ENCODE measurements around the gene PHLDB1.
"Not testable (repeated sequence)": the region's sequence is repeated elsewhere in the genome, so short reads cannot be mapped to it uniquely, and the experiment has no call there.

The PHLDB1 gene

GRCh38 chr11:118679483-118679882 is 72.1 kb downstream of the PHLDB1 start, which contains the start of gene TREH:
TSS of gene TREH (minus strand) at chr11:118679650. CDS start at chr11:118679627, 23 bp downstream.
- no peak for TF ChIP-seq CTCF (IDR thresholded peaks at IDR 0.05; ENCODE audit: low read depth, low read length, missing control alignments)
- no peak within 1 kb of the TSS for H3K4me3 ChIP-seq (replicated peaks; ENCODE audit: low read depth, low read length)
- DNase-seq (ENCODE audit: extremely low read depth, low read depth): no peak

GRCh38 chr11:118682372-118682771 is 75.0 kb downstream of the PHLDB1 start:
- H3K4me3 ChIP-seq (replicated peaks; ENCODE audit: low read depth, low read length): no peak overlapping the region
- TF ChIP-seq CTCF (IDR thresholded peaks at IDR 0.05; ENCODE audit: low read depth, low read length, missing control alignments): no peak
- DNase-seq (ENCODE audit: extremely low read depth, low read depth): no peak

GRCh38 chr11:118682939-118683338 is 75.5 kb downstream of the PHLDB1 start:
- DNase-seq (ENCODE audit: extremely low read depth, low read depth); H3K4me3 ChIP-seq (replicated peaks; ENCODE audit: low read depth, low read length): not testable (repeated sequence)

- TF ChIP-seq CTCF (IDR thresholded peaks at IDR 0.05; ENCODE audit: low read depth, low read length, missing control alignments): no peak
- H3K4me3 ChIP-seq (replicated peaks; ENCODE audit: low read depth, low read length): no peak overlapping the region
- no peak for DNase-seq (ENCODE audit: extremely low read depth, low read depth)
Measured at GRCh38 chr11:118684187-118684586, 76.8 kb downstream of the PHLDB1 start.

- no peak for DNase-seq (ENCODE audit: extremely low read depth, low read depth)
- H3K4me3 ChIP-seq (replicated peaks; ENCODE audit: low read depth, low read length): no peak overlapping the region
- TF ChIP-seq CTCF (IDR thresholded peaks at IDR 0.05; ENCODE audit: low read depth, low read length, missing control alignments): no peak
Measured at GRCh38 chr11:118687906-118688305, 80.5 kb downstream of the PHLDB1 start.

GRCh38 chr11:118688339-118688738 is 80.9 kb downstream of the PHLDB1 start:
- not testable (repeated sequence) for H3K4me3 ChIP-seq (replicated peaks; ENCODE audit: low read depth, low read length); DNase-seq (ENCODE audit: extremely low read depth, low read depth)

- no peak overlapping the region for H3K4me3 ChIP-seq (replicated peaks; ENCODE audit: low read depth, low read length)
- no peak for DNase-seq (ENCODE audit: extremely low read depth, low read depth)
- no peak for TF ChIP-seq CTCF (IDR thresholded peaks at IDR 0.05; ENCODE audit: low read depth, low read length, missing control alignments)
Measured at GRCh38 chr11:118688851-118689502, 81.6 kb downstream of the PHLDB1 start.

- TF ChIP-seq CTCF (IDR thresholded peaks at IDR 0.05; ENCODE audit: low read depth, low read length, missing control alignments): no peak
- H3K4me3 ChIP-seq (replicated peaks; ENCODE audit: low read depth, low read length): no peak overlapping the region
- DNase-seq (ENCODE audit: extremely low read depth, low read depth): no peak
Measured at GRCh38 chr11:118689503-118689851, 82.1 kb downstream of the PHLDB1 start.

Measured in HFF-Myc (cell line).